ENCODE results near the gene TDRD7.

- no peak for TF ChIP-seq EZH2 (IDR thresholded peaks at IDR 0.05)
- TF ChIP-seq CTCF (IDR thresholded peaks at IDR 0.05): no peak
These were observed 97.0 kb downstream of the TDRD7 start for GRCh38 chr9:97508852-97509251.

Measured in neural progenitor cell (in vitro differentiated cells).